Panc1 (cell line): ENCODE results near the gene JADE1. TPM values are rescaled to one million over a fixed set of nuclear protein-coding genes. Genes with fewer than 3 reads are reported as not detected.

ENCODE experiments used
- ATAC-seq: fragments of 200-7000 bp; cut with Tn5 transposase; 2 replicates; pipeline ENCODE4 v1.9.1; 2020; ENCODE audit warnings: mild to moderate bottlenecking, moderate library complexity
- BruUV-seq: library from RNA; stranded (reverse); fragments of 400-500 nt; replicated peaks from 2 replicates; lab custom pipeline; 2021; lab: Mats Ljungman, UMichigan
- CTCF ChIA-PET: fragments of 300-600 bp; sonication (Branson Sonifier 250); formaldehyde crosslinking; loops from one replicate; lab custom pipeline; 2022; ENCODE audit warnings: antibody characterized with exemption; lab: Charles Lee
- POLR2A ChIA-PET: fragments of 300-600 bp; sonication (Branson Sonifier 250); formaldehyde crosslinking; loops from one replicate; lab custom pipeline; 2022; ENCODE audit warnings: antibody characterized with exemption; lab: Charles Lee
- DNase-seq: peaks from one replicate; pipeline ENCODE4 v3.0.0-alpha.2; 2010; ENCODE audit warnings: low read depth, low spot score
- H3K27ac ChIP-seq: 2 replicates; pipeline ENCODE4 v1.5.1; 2011; ENCODE audit warnings: mild to moderate bottlenecking, low read length, inconsistent platforms
- H3K27me3 ChIP-seq: fragments of 200-500 bp; sonication (Bioruptor generic); 2 replicates; pipeline ENCODE4 v1.6.0; 2014; ENCODE audit warnings: low read length, inconsistent platforms; ENCODE audit not compliant: control insufficient read depth, insufficient read depth
- H3K36me3 ChIP-seq: fragments of 200-500 bp; sonication (Bioruptor generic); 2 replicates; pipeline ENCODE4 v1.5.1; 2014; ENCODE audit warnings: inconsistent platforms, mild to moderate bottlenecking, low read length, moderate library complexity; ENCODE audit not compliant: control insufficient read depth, insufficient read depth
- H3K4me1 ChIP-seq: 2 replicates; pipeline ENCODE4 v1.5.1; 2011; ENCODE audit warnings: inconsistent platforms, mild to moderate bottlenecking, low read length, moderate library complexity; ENCODE audit not compliant: control insufficient read depth, insufficient read depth
- H3K4me3 ChIP-seq, 2 experiments: 2 replicates each; pipeline ENCODE4 v1.5.1; 2011 to 2012; ENCODE audit warnings: low read depth in 2 of 2, low read length in 2 of 2, mild to moderate bottlenecking in 2 of 2, inconsistent platforms in 1 of 2, moderate library complexity in 1 of 2
- H3K9me3 ChIP-seq: fragments of 200-500 bp; sonication (Bioruptor generic); 2 replicates; pipeline ENCODE4 v1.5.1; 2014; ENCODE audit warnings: low read depth, mild to moderate bottlenecking, inconsistent platforms, low read length, moderate library complexity; ENCODE audit not compliant: control insufficient read depth, insufficient read depth
- POLR2AphosphoS5 ChIP-seq: IDR thresholded peaks from 2 replicates; pipeline ENCODE4 v1.6.1; 2012; ENCODE audit warnings: mild to moderate bottlenecking, low read depth, low read length, moderate library complexity
- REST ChIP-seq, 2 experiments: IDR thresholded peaks; 2 replicates each; pipeline ENCODE4 v1.6.1; 2011 to 2012; ENCODE audit warnings: low read depth in 2 of 2, control low read depth in 1 of 2, low read length in 1 of 2, mild to moderate bottlenecking in 1 of 2, moderate library complexity in 1 of 2; ENCODE audit not compliant: insufficient read depth in 1 of 2
- SIN3A ChIP-seq: IDR thresholded peaks from 2 replicates; pipeline ENCODE4 v1.6.1; 2012; ENCODE audit warnings: low read depth, mild to moderate bottlenecking, low read length, moderate library complexity, borderline replicate concordance; ENCODE audit not compliant: insufficient read depth
- TCF7L2 ChIP-seq: IDR thresholded peaks from 2 replicates; pipeline ENCODE4 v1.6.1; 2011; ENCODE audit warnings: mild to moderate bottlenecking, low read depth, low read length, inconsistent platforms
- in situ Hi-C: cut with HindIII; loops from 2 replicates; pipeline ENCODE4 v1.10.0; 2016; ENCODE audit warnings: low sequenced_read_pairs, low pct_unique_long_range_greater_than_20kb
- intact Hi-C: fragments of 100-400 bp; cut with micrococcal nuclease; formaldehyde crosslinking; loops from one replicate; pipeline ENCODE4 v1.10.0; 2022; ENCODE audit not compliant: unreplicated experiment
- total RNA-seq: library from RNA; stranded (reverse); gene quantifications from one replicate; pipeline ENCODE4 v1.2.1, GENCODE V29; 2021; ENCODE audit not compliant: unreplicated experiment
- TF ChIP-seq, protein P1 (sequence below): fragments of 450-650 bp; IDR thresholded peaks from 2 replicates; pipeline ENCODE4 v1.5.1; 2017; ENCODE audit warnings: mild to moderate bottlenecking

Gene JADE1
- total RNA-seq, 1 experiment from 2014 or later, result 23.4 TPM

DNA sequence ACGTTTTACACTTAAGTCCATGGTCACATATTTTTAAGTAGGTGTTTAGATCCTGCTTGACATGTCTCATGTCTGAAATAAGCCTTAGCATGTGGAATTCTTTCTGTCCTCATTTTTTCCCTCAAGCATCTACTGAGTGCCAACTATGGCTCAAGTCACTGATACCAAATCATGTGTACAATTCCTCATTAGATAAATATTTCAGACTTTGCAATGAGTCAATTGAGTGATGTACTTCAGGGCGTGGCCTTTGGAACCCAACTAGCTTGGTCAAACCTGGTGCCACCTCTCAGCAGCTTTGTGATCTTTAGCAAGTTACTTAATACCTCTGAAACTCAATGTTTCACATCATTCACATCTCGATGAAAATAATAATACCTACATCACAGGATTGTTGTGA lies 12.6 kb upstream of the JADE1 start:
- no peaks in the 10 kb centered on the region for H3K9me3 ChIP-seq
- CTCF ChIA-PET, result no interaction called here
- H3K27ac ChIP-seq, result no peak overlapping the region
- DNase-seq (no peak), ATAC-seq (no peak)
- no peaks in the 10 kb centered on the region for H3K27me3 ChIP-seq
- POLR2A ChIA-PET, result no interaction called here
- in situ Hi-C loops, result no loop called here
- TF ChIP-seq SIN3A (no peak), REST (IDR thresholded peaks at IDR 0.05; ENCODE audit: insufficient read depth in 1 of 2, low read depth in 2 of 2, low read length in 1 of 2) (no peak), TCF7L2 (no peak), POLR2AphosphoS5 (no peak)
- TF ChIP-seq, protein P1, sequence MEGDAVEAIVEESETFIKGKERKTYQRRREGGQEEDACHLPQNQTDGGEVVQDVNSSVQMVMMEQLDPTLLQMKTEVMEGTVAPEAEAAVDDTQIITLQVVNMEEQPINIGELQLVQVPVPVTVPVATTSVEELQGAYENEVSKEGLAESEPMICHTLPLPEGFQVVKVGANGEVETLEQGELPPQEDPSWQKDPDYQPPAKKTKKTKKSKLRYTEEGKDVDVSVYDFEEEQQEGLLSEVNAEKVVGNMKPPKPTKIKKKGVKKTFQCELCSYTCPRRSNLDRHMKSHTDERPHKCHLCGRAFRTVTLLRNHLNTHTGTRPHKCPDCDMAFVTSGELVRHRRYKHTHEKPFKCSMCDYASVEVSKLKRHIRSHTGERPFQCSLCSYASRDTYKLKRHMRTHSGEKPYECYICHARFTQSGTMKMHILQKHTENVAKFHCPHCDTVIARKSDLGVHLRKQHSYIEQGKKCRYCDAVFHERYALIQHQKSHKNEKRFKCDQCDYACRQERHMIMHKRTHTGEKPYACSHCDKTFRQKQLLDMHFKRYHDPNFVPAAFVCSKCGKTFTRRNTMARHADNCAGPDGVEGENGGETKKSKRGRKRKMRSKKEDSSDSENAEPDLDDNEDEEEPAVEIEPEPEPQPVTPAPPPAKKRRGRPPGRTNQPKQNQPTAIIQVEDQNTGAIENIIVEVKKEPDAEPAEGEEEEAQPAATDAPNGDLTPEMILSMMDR, result no peak
- no peak overlapping the region for H3K4me3 ChIP-seq
- H3K4me1 ChIP-seq, result no peaks in the 10 kb centered on the region
- H3K36me3 ChIP-seq, result no peaks in the 10 kb centered on the region
- intact Hi-C loops, result no loop called here
- BruUV-seq, result no TSS peak

DNA sequence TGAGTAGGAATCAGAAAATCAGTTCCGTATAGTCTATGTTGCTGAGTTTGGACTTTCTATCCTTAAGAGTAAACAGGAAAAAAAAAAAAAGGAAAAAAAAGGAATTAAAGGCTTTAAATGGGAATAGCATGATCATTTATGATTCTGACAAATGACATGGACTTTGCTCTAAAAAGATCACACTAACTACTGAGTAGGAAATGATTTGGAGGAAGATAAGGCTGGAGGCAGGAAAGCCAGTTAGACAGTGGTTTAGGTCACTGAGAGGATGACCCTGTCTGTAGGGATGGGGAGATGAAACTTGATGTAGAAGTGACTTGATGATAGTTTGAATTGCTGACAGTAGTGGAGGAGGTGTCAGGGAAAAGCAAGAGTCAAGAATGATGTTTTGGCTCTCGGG lies 9.2 kb upstream of the JADE1 start:
- Histone ChIP-seq H3K36me3 (no peaks in the 10 kb centered on the region), H3K27ac (no peak overlapping the region), H3K4me1 (no peaks in the 10 kb centered on the region), H3K9me3 (no peaks in the 10 kb centered on the region), H3K27me3 (no peaks in the 10 kb centered on the region), H3K4me3 (no peak overlapping the region)
- POLR2A ChIA-PET, result interaction anchor here (0.6 kb wide), 1 partner anchor 1104 kb away, joined by 15 read pairs; no protein-coding TSS in a partner anchor
- ATAC-seq (no peak), DNase-seq (no peak)
- TF ChIP-seq, protein P1, result no peak
- TF ChIP-seq TCF7L2 (no peak), SIN3A (no peak), REST (IDR thresholded peaks at IDR 0.05; ENCODE audit: insufficient read depth in 1 of 2, low read depth in 2 of 2, low read length in 1 of 2) (no peak), POLR2AphosphoS5 (no peak)
- BruUV-seq, result no TSS peak
- CTCF ChIA-PET, result no interaction called here
- in situ Hi-C loops, result no loop called here
- intact Hi-C loops, result loop anchor here (10.0 kb wide), 1 partner anchor 345 kb away; no protein-coding TSS in a partner anchor
